ENCODE data around the gene LTB.

LTB gene

GRCh38 chr6:31567531-31568370 is 14.5 kb downstream of the LTB start:
- Histone ChIP-seq H3K27me3 (no peaks in the 10 kb centered on the region), H3K36me3 (no peaks in the 10 kb centered on the region), H3K9me3 (replicated peaks in 1 of 11) (no peaks in the 10 kb centered on the region), H3K4me1 (peaks cover 83 to 100% (median 99%) of the 10 kb centered on the region in 10 experiments), H3K27ac (peak overlapping the region; percentile 38 to 92 (median 74); a peak in 21 of 22 replicates), H3K4me2 (peak overlapping the region; percentile 77 to 98 (median 84)), H3K9ac (peak overlapping the region in 9 of 11 experiments; percentile 11 to 56 (median 40); a peak in 13 of 22 replicates), H4K20me1 (no peaks in the 10 kb centered on the region), H3K4me3 (no peak overlapping the region)
- no peak for TF ChIP-seq Cebpa-rat (IDR thresholded peaks at IDR 0.05)

DNA sequence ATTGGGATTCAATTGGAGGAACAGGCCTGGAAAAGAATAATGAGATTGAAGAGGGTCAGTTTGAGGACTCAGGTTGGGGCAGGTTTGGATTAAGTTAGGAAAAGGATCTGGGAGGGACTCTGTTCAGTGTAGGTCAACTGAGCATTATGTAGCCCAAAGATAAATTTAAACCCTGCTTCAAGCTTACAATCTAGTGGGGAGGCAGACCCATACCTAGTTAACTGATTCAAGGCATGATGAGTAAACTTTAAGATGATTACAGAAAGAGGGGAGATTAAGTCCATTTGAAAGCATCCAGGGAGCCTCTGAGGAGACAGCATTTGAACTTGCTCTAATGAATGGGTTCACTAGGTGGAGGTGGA is 21.5 kb downstream of the LTB start:
- H3K27ac ChIP-seq, result peak overlapping the region; percentile 82 to 100 (median 99); a peak in 21 of 22 replicates
- H4K20me1 ChIP-seq, result no peaks in the 10 kb centered on the region; a peak in 2 of 22 replicates
- peak overlapping the region; percentile 73 to 96 (median 92); a peak in 21 of 22 replicates for H3K9ac ChIP-seq
- peaks cover 0 to 12% (median 5%) of the 10 kb centered on the region in 11 experiments; a peak in 7 of 22 replicates for H3K36me3 ChIP-seq
- peaks cover 95 to 100% (median 97%) of the 10 kb centered on the region in 10 experiments for H3K4me1 ChIP-seq
- no peaks in the 10 kb centered on the region for H3K27me3 ChIP-seq
- peak overlapping the region; percentile 3 to 69 (median 57); a peak in 18 of 20 replicates for H3K4me3 ChIP-seq
- H3K4me2 ChIP-seq, result peak overlapping the region; percentile 96 to 100 (median 100)
- no peaks in the 10 kb centered on the region for H3K9me3 ChIP-seq (replicated peaks in 1 of 11)
- no peak for TF ChIP-seq Cebpa-rat (IDR thresholded peaks at IDR 0.05)

DNA sequence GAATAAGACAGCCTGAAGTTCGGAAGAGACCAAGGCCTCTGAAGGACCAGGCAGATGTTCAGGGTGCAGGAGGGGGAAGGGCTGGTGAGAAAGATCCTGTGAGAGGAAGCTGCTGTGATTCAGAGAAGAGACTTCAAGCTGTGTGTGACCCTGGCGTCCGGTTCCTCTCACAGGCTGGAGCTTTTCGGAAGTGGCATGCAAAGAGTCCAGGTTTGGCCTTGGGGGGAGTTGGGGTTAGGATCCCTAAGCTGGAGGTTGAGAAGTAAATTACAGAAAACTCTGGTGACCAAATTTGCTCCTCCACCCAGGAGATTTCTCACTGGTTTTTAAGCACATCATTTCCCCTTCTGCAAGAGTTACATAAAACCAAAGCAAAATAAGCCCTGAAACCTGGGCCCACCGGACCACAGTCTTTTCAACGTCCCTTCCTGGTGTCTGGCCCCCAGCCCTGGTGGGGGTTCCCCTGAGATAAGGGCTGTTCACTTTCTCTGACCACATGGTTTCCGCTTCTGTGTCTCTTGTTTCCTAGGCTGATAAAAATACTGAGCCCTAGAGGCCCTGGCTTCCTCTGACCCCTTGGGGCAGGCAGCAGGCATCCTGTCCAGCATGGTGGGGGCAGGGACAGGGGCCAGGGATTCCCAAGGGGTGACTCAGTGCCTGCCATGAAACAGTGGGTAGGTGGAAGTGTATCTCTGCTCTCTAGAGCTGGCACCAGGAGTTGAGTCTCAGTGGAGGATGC is 22.1 kb downstream of the LTB start:
- Histone ChIP-seq H3K36me3 (peaks cover 0 to 13% (median 5%) of the 10 kb centered on the region in 11 experiments; a peak in 7 of 22 replicates), H3K27ac (peak overlapping the region; percentile 82 to 100 (median 99)), H3K27me3 (no peaks in the 10 kb centered on the region), H3K9me3 (replicated peaks in 1 of 11) (no peaks in the 10 kb centered on the region), H3K9ac (peak overlapping the region; percentile 73 to 96 (median 92)), H3K4me1 (peaks cover 97 to 100% (median 97%) of the 10 kb centered on the region in 10 experiments), H4K20me1 (no peaks in the 10 kb centered on the region; a peak in 2 of 22 replicates), H3K4me2 (peak overlapping the region; percentile 96 to 100 (median 100)), H3K4me3 (peak overlapping the region; percentile 30 to 69 (median 57); a peak in 18 of 20 replicates)
- TF ChIP-seq Cebpa-rat (IDR thresholded peaks at IDR 0.05), result peak in 7 of 11 experiments; percentile 21 to 89 (median 58); a peak in 7 of 22 replicates

DNA sequence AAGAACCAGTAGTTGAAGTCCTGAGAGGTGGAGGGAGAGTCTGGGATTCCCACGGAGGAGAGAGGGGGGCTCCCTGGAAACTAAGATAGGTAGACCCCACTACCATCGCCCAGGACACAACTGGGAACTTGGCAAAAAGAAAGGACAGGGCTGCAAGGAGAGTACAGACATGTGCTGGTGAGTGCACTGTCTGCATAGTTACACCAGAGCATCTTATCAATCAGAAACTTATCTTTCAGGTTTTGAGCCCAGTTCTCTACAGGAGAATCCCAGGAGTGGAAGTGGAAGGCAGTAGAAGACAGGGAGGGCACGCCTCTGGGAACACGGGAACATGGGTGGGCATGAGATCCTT is 22.6 kb downstream of the LTB start:
- no peak for TF ChIP-seq Cebpa-rat (IDR thresholded peaks at IDR 0.05)
- H3K27ac ChIP-seq, result peak overlapping the region; percentile 82 to 100 (median 99)
- H3K27me3 ChIP-seq, result no peaks in the 10 kb centered on the region
- H3K9me3 ChIP-seq (replicated peaks in 1 of 11), result no peaks in the 10 kb centered on the region
- peak overlapping the region; percentile 30 to 69 (median 57); a peak in 19 of 20 replicates for H3K4me3 ChIP-seq
- peak overlapping the region; percentile 96 to 100 (median 100) for H3K4me2 ChIP-seq
- H3K4me1 ChIP-seq, result peaks cover 96 to 100% (median 97%) of the 10 kb centered on the region in 10 experiments
- H3K9ac ChIP-seq, result peak overlapping the region; percentile 73 to 96 (median 92)
- no peaks in the 10 kb centered on the region; a peak in 2 of 22 replicates for H4K20me1 ChIP-seq
- H3K36me3 ChIP-seq, result peaks cover 0 to 19% (median 6%) of the 10 kb centered on the region in 11 experiments; a peak in 11 of 22 replicates

GRCh38 chr6:31558631-31559500 is 23.4 kb downstream of the LTB start:
- H3K4me3 ChIP-seq, result peak overlapping the region; percentile 30 to 69 (median 58)
- H3K4me2 ChIP-seq, result peak overlapping the region; percentile 96 to 100 (median 100)
- no peaks in the 10 kb centered on the region for H3K9me3 ChIP-seq (replicated peaks in 1 of 11)
- H3K27me3 ChIP-seq, result no peaks in the 10 kb centered on the region
- peak overlapping the region; percentile 73 to 96 (median 92) for H3K9ac ChIP-seq
- TF ChIP-seq Cebpa-rat (IDR thresholded peaks at IDR 0.05), result peak; percentile 64 to 95 (median 91); a peak in 20 of 22 replicates
- H4K20me1 ChIP-seq, result no peaks in the 10 kb centered on the region; a peak in 2 of 22 replicates
- H3K27ac ChIP-seq, result peak overlapping the region; percentile 82 to 100 (median 99)
- peaks cover 3 to 24% (median 10%) of the 10 kb centered on the region in 11 experiments; a peak in 15 of 22 replicates for H3K36me3 ChIP-seq
- H3K4me1 ChIP-seq, result peaks cover 90 to 100% (median 96%) of the 10 kb centered on the region in 10 experiments

DNA sequence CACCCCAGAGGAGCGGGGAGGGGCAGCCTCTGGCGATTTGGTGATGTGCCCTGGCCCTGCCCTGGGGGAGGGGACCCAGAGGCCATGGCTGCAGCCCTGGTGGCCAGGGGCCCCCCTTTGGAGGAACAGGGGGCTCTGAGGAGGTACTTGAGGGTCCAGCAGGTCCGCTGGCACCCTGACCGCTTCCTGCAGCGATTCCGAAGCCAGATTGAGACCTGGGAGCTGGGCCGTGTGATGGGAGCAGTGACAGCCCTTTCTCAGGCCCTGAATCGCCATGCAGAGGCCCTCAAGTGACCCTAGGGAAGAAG is 24.0 kb downstream of the LTB start:
- Histone ChIP-seq H3K4me2 (peak overlapping the region; percentile 96 to 100 (median 100)), H3K27ac (peak overlapping the region; percentile 82 to 100 (median 99)), H3K9ac (peak overlapping the region; percentile 65 to 96 (median 92)), H3K36me3 (peaks cover 9 to 30% (median 16%) of the 10 kb centered on the region in 11 experiments; a peak in 17 of 22 replicates), H3K9me3 (replicated peaks in 1 of 11) (no peaks in the 10 kb centered on the region), H3K27me3 (no peaks in the 10 kb centered on the region), H3K4me1 (peaks cover 84 to 100% (median 96%) of the 10 kb centered on the region in 10 experiments), H4K20me1 (no peaks in the 10 kb centered on the region; a peak in 2 of 22 replicates), H3K4me3 (peak overlapping the region; percentile 30 to 69 (median 58))
- no peak for TF ChIP-seq Cebpa-rat (IDR thresholded peaks at IDR 0.05)

- no peaks in the 10 kb centered on the region for H3K27me3 ChIP-seq
- peaks cover 78 to 99% (median 94%) of the 10 kb centered on the region in 10 experiments for H3K4me1 ChIP-seq
- no peak for TF ChIP-seq Cebpa-rat (IDR thresholded peaks at IDR 0.05)
- H3K4me3 ChIP-seq, result peak overlapping the region; percentile 30 to 69 (median 58)
- peak overlapping the region; percentile 82 to 100 (median 99) for H3K27ac ChIP-seq
- H3K9me3 ChIP-seq (replicated peaks in 1 of 11), result no peaks in the 10 kb centered on the region
- H3K4me2 ChIP-seq, result peak overlapping the region; percentile 96 to 100 (median 100)
- H4K20me1 ChIP-seq, result no peaks in the 10 kb centered on the region; a peak in 2 of 22 replicates
- H3K9ac ChIP-seq, result peak overlapping the region; percentile 65 to 96 (median 92)
- peaks cover 13 to 35% (median 21%) of the 10 kb centered on the region in 11 experiments; a peak in 17 of 22 replicates for H3K36me3 ChIP-seq
Measured at GRCh38 chr6:31557443-31558317, 24.5 kb downstream of the LTB start.

Measured in BLaER1 treated with 17β-estradiol and CSF1 and Interleukin-3, amounts not matched to agents 10 nM and 100 nM (cell line).